GM18517 (cell line): ENCODE measurements around the gene ZNF486.
"Not testable (repeated sequence)": the region's sequence is repeated elsewhere in the genome, so short reads cannot be mapped to it uniquely, and the experiment has no call there.

Experiments
- ATAC-seq: cut with Tn5 transposase; IDR thresholded peaks from one replicate; pipeline ENCODE4 v1.9.1; 2021; ENCODE audit warnings: mild to moderate bottlenecking, moderate library complexity; ENCODE audit not compliant: unreplicated experiment

The ZNF486 gene

DNA sequence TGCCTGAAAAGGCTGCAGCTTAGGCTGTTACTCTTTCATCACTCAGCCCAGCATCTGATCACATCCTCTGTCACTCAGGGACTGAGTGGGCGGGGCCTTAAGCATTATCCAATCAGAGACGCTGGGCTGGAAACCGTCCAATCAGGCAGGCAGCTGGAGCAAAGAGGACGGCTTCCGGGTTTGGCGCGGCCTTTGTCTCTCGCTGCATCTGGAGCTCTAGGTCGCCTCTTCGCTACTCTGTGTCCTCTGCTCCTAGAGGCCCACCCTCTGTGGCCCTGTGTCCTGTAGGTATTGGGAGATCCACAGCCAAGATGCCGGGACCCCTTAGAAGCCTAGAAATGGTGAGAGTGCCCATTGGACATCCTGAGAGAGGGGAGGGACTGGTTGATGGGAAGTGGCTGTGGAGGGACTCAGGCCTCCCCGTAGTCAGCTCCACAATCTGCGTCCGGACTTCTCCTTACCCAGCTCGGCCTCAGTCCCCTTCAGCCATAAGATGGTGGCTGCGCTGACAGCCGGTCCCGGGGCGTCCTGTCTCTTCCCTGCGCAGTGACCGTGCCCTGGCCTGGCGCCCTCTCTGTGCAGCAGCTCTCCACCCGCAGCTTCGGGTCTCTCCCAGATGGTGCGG lies at the start of gene ZNF486:
Gene ZNF486 (plus strand): TSS at position 195 of the 625 bp plus-strand sequence. CDS start 117 bp downstream, at position 312.
- ATAC-seq = peak; percentile 92

DNA sequence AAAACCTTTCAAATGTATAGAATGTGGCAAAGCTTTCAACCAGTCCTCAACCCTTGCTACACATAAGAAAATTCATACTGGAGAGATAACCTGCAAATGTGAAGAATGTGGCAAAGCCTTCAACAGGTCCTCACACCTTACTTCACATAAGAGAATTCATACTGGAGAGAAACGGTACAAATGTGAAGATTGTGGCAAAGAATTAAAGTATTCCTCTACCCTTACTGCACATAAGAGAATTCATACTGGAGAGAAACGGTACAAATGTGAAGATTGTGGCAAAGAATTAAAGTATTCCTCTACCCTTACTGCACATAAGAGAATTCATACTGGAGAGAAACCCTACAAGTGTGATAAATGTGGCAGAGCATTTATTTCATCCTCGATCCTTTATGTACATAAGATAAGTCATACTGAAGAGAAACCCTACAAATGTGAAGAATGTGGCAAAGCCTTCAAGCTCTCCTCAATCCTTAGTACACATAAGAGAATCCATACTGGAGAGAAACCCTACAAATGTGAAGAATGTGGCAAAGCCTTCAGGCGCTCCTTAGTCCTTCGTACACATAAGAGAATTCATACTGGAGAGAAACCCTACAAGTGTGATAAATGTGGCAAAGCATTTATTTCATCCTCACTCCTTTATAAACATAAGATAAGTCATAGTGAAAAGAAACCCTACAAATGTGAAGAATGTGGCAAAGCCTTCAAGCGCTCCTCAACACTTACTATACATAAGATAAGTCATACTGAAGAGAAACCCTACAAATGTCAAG lies 48.8 kb upstream of the ZNF486 start:
- not testable (repeated sequence) for ATAC-seq

DNA sequence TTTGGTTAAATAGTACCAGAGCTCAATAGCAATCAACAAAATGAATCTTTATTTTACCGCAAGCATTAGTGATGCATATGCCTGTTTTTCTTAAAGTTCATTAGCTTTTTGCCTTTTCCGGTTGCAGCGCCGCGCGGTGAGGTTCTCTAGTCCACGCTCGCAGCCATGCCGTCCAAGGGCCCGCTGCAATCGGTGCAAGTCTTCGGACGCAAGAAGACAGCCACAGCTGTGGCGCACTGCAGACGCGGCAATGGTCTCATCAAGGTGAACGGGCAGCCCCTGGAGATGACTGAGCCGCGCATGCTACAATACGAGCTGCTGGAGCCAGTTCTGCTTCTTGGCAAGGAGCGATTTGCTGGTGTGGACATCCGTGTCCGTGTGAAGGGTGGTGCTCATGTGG lies 42.1 kb upstream of the ZNF486 start:
- no peak for ATAC-seq

DNA sequence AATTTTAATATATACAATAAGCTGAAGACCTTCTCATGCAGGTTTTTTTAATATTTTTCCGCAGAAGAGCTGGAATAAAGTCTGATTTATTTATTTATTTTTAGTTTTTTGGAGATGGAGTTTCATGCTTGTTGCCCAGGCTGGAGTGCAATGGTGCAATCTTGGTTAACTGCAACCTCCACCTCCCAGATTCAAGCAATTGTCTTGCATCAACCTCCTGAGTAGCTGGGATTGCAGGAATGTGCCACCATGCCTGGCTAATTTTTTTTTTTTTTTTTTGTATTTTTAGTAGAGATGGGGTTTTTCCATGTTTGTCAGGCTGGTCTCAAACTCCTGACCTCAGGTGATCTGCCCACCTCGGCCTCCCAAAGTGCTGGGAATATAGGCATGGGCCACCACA lies 34.1 kb upstream of the ZNF486 start:
- not testable (repeated sequence) for ATAC-seq

DNA sequence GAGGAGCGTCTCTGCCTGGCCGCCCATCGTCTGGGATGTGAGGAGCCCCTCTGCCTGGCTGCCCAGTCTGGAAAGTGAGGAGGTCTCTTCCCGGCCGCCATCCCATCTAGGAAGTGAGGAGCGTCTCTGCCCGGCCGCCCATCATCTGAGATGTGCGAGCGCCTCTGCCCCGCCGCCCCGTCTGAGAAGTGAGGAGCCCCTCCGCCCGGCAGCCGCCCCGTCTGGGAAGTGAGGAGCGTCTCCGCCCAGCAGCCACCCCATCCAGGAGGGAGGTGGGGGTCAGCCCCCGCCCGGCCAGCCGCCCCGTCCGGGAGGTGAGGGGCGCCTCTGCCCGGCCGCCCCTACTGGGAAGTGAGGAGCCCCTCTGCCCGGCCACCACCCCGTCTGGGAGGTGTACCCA lies 29.3 kb upstream of the ZNF486 start:
- not testable (repeated sequence) for ATAC-seq

DNA sequence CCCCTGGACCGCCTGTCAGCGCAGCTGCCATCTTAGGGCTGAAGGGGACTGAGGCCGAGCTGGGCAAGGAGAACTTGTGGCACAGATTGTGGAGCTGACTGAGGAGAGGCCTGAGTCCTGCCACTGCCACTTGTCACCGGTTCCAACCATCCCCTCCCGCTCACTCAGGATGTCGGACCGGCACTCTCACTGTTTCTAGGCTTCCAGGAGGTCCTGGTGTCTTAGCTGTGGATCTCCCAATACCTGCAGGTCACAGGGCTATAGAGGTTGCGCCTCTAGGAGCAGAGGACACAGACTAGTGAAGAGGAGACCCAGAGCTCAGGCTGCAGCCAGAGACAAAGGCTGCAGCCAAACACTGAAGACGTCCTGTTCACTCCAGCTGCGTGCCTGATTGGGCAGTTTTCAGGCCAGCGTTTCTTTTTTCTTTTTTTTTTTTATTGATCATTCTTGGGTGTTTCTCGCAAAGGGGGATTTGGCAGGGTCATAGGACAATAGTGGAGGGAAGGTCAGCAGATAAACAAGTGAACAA lies 15.3 kb upstream of the ZNF486 start:
- ATAC-seq = no peak

DNA sequence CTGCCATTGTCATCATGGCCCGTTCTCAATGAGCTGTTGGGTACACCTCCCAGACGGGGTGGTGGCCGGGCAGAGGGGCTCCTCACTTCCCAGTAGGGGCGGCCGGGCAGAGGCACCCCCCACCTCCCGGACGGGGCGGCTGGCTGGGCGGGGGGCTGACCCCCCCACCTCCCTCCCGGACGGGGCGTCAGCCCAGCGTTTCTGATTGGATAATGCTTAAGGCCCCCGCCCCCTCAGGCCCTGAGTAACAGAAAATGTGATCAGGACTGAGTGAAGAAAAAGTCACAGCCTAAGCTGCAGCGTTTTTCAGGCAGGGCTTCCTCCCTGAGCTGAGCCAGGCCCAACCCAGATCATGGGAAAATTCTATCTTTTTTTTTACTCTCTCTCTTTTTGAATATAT lies 14.5 kb upstream of the ZNF486 start:
- ATAC-seq = not testable (repeated sequence)

DNA sequence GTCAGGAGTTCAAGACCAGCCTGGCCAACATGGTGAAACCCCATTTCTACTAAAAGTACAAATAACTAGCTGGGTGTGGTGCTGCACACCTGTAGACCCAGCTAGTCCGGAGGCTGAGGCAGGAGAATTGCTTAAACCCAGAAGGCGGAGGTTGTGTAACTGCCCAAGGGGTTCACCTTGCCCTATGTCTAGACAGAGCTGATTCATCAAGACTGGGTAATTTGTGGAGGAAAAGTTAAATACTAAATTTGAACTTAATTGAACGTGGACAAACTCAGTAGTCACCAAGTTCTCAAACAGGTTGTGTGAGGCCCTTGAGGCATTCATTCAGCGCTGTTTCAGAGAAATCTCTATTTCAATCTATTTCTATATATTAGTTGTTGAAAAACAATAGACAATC lies 13.7 kb upstream of the ZNF486 start:
- no peak for ATAC-seq

DNA sequence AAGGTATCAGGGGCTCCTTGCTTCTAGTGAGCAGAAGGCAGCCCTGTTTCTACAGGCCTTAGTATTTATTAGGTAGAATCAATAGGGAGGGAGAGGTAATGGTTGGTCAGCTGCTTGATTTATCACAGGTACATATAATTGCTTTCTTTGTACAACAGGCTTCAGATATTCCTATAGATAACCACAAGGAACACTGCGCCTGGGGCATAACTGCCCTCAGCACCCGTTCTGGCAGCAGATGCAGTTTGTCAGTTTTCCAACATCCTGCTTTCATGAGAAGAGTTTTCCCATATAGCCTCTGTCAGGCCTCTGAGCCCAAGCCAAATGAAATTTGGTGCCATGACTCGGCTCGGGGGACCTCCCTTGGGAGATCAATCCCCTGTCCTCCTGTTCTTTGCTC lies 12.4 kb upstream of the ZNF486 start:
- ATAC-seq = no peak

DNA sequence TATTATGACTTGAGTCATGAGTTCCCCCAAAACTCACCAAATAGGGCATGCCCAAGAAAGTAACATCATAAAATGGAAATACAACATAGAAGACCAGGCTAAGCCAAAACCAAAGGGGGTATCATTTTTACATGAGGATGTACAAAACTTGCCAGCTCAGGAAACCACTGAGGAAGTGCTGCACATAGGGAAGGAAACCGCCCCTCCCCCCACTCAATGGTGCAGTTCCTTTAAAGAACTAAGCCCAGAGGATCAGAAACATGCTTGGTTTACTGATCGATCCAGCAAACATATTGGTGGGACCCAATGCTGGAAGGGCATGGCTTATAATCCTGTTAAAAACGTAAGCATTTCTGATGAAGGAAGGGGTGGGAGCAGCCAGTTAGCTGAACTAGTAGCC lies 4.2 kb upstream of the ZNF486 start:
- no peak for ATAC-seq

DNA sequence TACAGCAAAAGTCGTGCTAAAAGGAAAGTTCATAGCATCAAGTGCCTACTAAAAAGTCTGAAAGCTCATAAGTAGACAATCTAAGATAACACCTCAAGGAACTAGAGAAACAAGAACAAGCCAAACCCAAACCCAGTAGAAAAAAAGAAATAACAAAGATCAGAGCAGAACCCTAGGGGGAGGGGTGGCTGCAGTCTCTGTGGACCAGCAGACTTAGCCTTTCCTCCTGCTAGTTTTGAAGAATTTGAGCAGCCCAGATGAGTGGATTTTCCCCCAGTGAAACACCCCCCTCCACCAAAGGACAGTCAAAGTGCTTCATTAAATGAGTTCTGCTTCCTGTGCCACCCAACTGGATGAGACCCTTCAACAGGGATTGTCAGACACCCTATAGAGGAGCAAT lies 2.6 kb upstream of the ZNF486 start:
- ATAC-seq = no peak

DNA sequence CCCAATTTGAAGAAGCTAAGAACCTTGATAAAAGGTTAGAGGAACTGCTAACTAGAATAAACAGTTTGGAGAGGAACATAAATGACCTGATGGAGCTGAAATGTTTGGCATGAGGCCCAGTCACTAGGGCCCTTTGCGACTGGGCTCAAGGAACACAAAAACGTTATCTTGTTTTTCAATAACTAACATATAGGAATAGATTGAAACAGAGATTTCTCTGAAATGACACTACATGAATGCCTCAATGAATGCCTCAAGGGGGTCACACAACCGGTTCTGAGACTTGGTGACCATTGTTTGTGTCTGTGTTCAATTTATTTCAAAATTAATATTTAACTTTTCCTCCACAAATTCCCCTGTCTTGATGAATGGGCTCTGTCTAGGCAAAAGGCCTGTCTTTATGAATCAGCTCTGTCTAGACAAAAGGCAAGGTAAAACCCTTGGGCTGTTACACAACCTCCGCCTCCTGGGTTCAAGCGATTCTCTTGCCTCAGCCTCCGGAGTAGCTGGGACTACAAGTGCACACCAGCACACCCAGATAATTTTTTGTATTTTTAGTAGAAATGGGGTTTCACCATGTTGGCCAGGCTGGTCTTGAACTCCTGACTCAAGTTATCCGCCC lies 932 bp upstream of the ZNF486 start:
- ATAC-seq = no peak

DNA sequence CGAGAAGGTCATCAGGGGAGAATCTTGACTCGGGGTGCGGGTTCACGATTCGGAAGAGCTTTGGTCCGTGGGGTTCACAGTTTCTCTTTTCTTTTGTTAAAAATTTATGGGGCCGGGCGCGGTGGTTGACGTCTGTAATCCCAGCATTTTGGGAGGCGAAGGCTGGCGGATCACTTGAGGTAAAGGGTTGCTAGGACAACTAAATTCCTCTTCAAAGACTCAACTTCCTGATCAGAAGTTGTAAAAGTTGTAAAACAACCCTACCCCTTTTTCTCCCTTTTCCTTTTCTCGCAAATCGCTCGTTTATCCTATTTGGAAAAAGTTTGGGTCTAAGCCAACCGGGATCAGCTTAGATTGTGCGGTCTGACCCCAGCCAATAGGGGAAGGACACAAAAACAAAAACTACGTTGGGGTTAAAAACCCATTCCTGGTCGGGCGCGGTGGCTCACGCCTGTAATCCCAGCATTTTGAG lies 673 bp downstream of the ZNF486 start:
- no peak for ATAC-seq

DNA sequence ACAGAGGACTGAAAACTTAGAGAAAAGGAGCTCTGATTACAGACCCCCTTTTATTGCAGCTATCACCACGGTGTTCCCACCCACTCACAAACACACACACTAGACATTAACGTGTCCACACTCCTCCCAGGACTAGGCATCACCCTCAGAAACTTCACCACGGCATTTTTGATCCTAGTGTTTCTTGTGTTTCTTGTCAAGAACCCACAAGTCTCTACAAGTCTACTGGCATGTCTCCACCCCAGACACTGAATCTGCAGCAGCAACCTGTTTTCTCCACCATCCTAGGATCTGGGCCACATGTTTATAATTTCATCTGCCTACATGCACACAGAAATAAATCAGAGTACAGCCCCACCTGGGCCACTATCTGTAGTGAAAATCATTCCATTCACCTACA lies 4.3 kb downstream of the ZNF486 start:
- ATAC-seq = no peak

DNA sequence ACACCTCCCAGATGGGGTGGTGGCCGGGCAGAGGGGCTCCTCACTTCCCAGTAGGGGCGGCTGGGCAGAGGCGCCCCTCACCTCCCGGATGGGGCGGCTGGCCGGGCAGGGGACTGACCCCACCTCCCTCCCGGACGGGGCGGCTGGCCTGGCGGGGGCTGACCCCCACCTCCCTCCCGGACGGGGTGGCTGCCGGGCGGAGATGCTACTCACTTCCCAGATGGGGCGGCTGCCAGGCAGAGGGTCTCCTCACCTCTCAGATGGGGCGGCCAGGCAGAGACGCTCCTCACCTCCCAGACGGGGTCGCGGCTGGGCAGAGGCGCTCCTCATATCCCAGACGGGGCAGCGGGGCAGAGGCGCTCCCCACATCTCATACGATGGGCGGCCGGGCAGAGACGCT lies 8.8 kb downstream of the ZNF486 start:
- not testable (repeated sequence) for ATAC-seq

DNA sequence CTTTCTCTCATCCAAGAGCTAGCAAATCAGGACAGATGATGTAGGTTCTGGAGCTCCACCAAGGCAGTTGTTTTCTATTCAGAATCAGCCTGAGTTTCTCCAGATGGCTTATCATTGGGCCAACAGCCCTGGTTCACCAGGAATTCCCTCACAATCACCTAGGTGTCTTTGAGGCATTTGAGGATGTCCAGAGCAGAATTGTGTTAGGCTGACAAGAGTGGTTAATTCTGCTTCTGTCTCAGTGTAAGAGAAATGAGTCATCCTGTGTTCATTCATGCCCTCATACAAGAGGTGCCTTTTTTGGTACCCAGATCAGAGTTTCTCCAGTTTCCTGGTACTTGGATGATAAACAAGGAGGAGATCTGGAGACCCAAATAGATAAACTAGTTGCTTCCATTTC lies 12.9 kb downstream of the ZNF486 start:
- ATAC-seq = not testable (repeated sequence)

DNA sequence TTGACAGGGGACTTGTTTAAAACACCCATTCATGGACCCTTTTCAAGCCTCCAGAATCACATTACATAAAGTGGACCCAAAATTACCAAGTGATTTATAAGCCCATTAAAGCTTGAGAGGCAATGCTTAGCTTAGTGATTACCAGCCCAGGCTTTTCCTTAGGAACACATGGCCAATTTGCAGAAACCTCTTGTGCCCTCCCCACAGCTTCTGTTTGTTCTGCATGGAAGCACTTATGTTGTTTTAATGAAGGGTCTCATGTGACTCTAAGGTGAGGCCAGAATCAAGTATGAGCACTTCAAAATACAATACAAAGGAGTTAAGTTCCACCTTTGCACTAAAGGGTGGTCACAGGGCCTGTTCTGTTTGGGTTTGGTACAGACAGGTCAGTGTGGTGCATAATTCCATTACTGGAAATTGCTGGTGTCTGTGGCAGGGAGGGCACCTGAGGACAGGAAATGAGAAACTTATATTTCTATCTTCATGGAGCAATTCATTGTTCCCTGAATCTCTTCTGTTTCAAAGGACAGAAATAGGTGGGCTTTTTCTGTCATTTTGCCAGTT lies 15.3 kb downstream of the ZNF486 start:
- ATAC-seq = no peak

DNA sequence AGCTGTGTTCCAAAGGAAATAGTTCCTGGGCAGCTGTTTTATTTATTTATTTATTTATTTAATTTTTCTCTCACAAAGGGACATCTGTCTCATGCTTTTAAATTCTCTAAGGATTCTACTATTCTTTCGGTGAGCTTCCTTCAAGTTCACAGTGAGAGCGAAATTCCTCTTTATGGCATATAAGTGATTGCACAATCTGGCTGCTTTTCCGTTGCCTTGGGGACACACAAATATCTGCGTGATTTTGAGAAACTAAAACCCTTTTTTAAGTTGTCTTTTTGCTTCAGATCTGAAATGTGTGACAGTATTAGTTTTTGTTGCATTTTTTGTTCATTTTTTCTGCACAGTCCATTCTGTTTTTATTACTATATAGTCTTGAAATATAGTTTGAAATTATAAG lies 19.2 kb downstream of the ZNF486 start:
- no peak for ATAC-seq

DNA sequence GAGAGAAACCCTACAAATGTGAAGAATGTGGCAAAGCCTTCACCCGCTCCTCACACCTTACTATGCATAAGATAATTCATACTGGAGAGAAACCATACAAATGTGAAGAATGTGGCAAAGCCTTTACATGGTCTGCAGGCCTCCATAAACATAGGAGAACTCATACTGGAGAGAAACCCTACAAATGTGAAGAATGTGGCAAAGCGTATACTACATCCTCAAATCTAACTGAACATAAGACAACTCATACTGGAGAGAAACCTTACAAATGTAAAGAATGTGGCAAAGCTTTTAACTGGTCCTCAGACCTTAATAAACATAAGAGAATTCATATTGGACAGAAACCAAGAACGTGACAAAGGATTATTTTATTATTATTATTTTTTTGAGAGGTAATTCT lies 30.7 kb downstream of the ZNF486 start:
- ATAC-seq = no peak

DNA sequence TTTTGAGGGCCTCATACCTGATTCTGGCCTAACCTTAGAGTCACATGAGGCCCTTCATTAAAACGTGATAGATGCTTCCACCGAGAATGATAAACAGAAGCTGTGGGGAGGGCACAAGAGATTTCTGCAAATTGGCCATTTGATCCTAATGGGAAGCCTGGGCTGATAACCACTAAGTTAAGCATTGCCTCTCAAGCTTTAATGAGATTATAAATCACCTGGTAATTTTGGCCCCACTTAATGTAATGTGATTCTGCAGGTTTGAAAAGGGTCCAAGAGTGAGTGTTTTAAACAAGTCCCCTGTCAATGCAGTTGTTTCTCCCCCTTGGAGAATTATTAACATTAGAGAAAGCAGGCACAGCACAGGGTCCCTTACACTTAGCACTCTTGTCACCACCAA lies 42.0 kb downstream of the ZNF486 start:
- no peak for ATAC-seq

DNA sequence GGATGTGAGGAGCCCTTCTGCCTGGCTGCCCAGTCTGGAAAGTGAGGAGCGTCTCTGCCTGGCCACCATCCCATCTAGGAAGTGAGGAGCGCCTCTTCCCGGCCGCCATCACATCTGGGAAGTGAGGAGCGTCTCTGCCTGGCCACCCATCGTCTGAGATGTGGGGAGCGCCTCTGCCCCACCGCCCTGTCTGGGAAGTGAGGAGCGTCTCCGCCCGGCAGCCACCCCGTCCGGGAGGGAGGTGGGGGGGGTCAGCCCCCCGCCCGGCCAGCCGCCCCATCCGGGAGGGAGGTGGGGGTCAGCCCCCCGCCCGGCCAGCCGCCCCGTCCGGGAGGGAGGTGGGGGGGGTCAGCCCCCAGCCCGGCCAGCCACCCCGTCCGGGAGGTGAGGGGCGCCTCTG lies 47.4 kb downstream of the ZNF486 start:
- ATAC-seq = not testable (repeated sequence)
